Ramos (cell line): ENCODE results near the gene UGT3A2.

Source experiments
- in situ Hi-C: fragments of 300-500 bp; cut with MboI; formaldehyde crosslinking; loops from one replicate; pipeline ENCODE4 v1.14.3; 2022; ENCODE audit warnings: low sequenced_read_pairs; ENCODE audit not compliant: unreplicated experiment

UGT3A2 gene

GRCh38 chr5:36017622-36018021, 49.1 kb downstream of the UGT3A2 start:
- in situ Hi-C loops = no loop called here

- in situ Hi-C loops = no loop called here
Measured at GRCh38 chr5:36017004-36017403, 49.7 kb downstream of the UGT3A2 start.

GRCh38 chr5:36013182-36013581, 53.5 kb downstream of the UGT3A2 start:
- in situ Hi-C loops = no loop called here

- in situ Hi-C loops = no loop called here
Measured at GRCh38 chr5:36009698-36010097, 57.0 kb downstream of the UGT3A2 start.

GRCh38 chr5:36007366-36007765, 59.3 kb downstream of the UGT3A2 start:
- in situ Hi-C loops = no loop called here

- in situ Hi-C loops = no loop called here
Measured at GRCh38 chr5:36006163-36006562, 60.5 kb downstream of the UGT3A2 start.

GRCh38 chr5:36001032-36001431, 65.7 kb downstream of the UGT3A2 start:
- in situ Hi-C loops = no loop called here

- in situ Hi-C loops = no loop called here
Measured at GRCh38 chr5:35999547-35999946, 67.1 kb downstream of the UGT3A2 start.

- in situ Hi-C loops = no loop called here
Measured at GRCh38 chr5:35996076-35996475, 70.6 kb downstream of the UGT3A2 start.

- in situ Hi-C loops = no loop called here
Measured at GRCh38 chr5:35990941-35991611, 75.6 kb downstream of the UGT3A2 start, which contains the start of gene UGT3A1. TSS of gene UGT3A1 (minus strand) at chr5:35991390. CDS start at chr5:35991240, 150 bp downstream.

GRCh38 chr5:35990520-35990919, 76.2 kb downstream of the UGT3A2 start:
- in situ Hi-C loops = no loop called here

GRCh38 chr5:35988529-35988928, 78.2 kb downstream of the UGT3A2 start:
- in situ Hi-C loops = no loop called here

- in situ Hi-C loops = no loop called here
Measured at GRCh38 chr5:35987776-35988175, 78.9 kb downstream of the UGT3A2 start.
